Endodermal cell (in vitro differentiated cells): Measurements from ENCODE around the gene GNB1L. TPM values are rescaled to one million over a fixed set of nuclear protein-coding genes. Genes with fewer than 3 reads are reported as not detected.

Experiments used
- DNase-seq: peaks from one replicate; pipeline ENCODE4 v3.0.0-alpha.2; 2017
- H3K27ac ChIP-seq: 2 replicates; pipeline ENCODE4 v1.5.1; 2013; ENCODE audit warnings: mild to moderate bottlenecking, low read depth, low read length, moderate library complexity
- H3K27me3 ChIP-seq: 2 replicates; pipeline ENCODE4 v1.6.1; 2013; ENCODE audit warnings: mild to moderate bottlenecking, low read length, moderate library complexity; ENCODE audit not compliant: insufficient read depth, control insufficient read depth, poor library complexity, severe bottlenecking
- H3K36me3 ChIP-seq: 2 replicates; pipeline ENCODE4 v1.7.0; 2013; ENCODE audit warnings: mild to moderate bottlenecking, low read length, moderate library complexity; ENCODE audit not compliant: control insufficient read depth, insufficient read depth
- H3K4me1 ChIP-seq: one replicate; pipeline ENCODE4 v1.7.0; 2013; ENCODE audit warnings: low read length; ENCODE audit not compliant: control insufficient read depth, insufficient read depth
- H3K4me3 ChIP-seq: 2 replicates; pipeline ENCODE4 v1.5.1; 2013; ENCODE audit warnings: mild to moderate bottlenecking, low read length, moderate library complexity
- H3K9ac ChIP-seq: 2 replicates; pipeline ENCODE4 v1.6.1; 2013; ENCODE audit warnings: mild to moderate bottlenecking, low read length, moderate library complexity; ENCODE audit not compliant: poor library complexity, severe bottlenecking; ENCODE audit errors: extremely low read depth
- H3K9me3 ChIP-seq: 2 replicates; pipeline ENCODE4 v1.6.1; 2013; ENCODE audit warnings: mild to moderate bottlenecking, low read length, moderate library complexity; ENCODE audit not compliant: control insufficient read depth
- H3K27ac Mint-ChIP-seq: 2 replicates; pipeline ENCODE4 v1.8.0; 2020; ENCODE audit warnings: mixed read lengths
- H3K27me3 Mint-ChIP-seq: 2 replicates; pipeline ENCODE4 v1.8.0; 2021; ENCODE audit warnings: mild to moderate bottlenecking, mixed read lengths; ENCODE audit not compliant: insufficient read depth
- H3K36me3 Mint-ChIP-seq: 2 replicates; pipeline ENCODE4 v1.8.0; 2020; ENCODE audit warnings: low read depth, mixed read lengths
- H3K4me1 Mint-ChIP-seq: 2 replicates; pipeline ENCODE4 v1.8.0; 2020; ENCODE audit warnings: mixed read lengths
- H3K4me3 Mint-ChIP-seq: 2 replicates; pipeline ENCODE4 v1.8.0; 2020; ENCODE audit warnings: mild to moderate bottlenecking, moderate library complexity, mixed read lengths
- H3K9me3 Mint-ChIP-seq: 2 replicates; pipeline ENCODE4 v1.8.0; 2020; ENCODE audit warnings: mild to moderate bottlenecking, mixed read lengths
- WGBS, 2 experiments: methylation state at CpG; one replicate each; pipeline versions ENCODE4 v1.1.5 to v1.1.7; 2013; ENCODE audit warnings: missing lambda C conversion rate in 2 of 2, mixed read lengths in 1 of 2; ENCODE audit not compliant: insufficient coverage in 1 of 2, insufficient read length in 1 of 2; 5-methylcytosine and 5-hydroxymethylcytosine counted together
- total RNA-seq, 2 donors: library from RNA; stranded (reverse); fragmentation: NEBNext Ultra II Directional in 1 of 2; extraction: Animal tissue kit (Norgen Biotek cat#: 25700) in 1 of 2; gene quantifications; 2 replicates in 1 of 2; 3 replicates in 1 of 2; pipeline ENCODE4 v1.2.1, GENCODE V29; 2021
- TF ChIP-seq, protein P1 (sequence below): fragments of 200-600 bp; sonication (generic); conservative IDR thresholded peaks from 2 replicates; pipeline ENCODE4 v1.5.0; 2021; ENCODE audit warnings: antibody characterized with exemption, mild to moderate bottlenecking

GNB1L gene
- total RNA-seq, 2 donors from 2014 or later, result 9.5 to 12.2 TPM

DNA sequence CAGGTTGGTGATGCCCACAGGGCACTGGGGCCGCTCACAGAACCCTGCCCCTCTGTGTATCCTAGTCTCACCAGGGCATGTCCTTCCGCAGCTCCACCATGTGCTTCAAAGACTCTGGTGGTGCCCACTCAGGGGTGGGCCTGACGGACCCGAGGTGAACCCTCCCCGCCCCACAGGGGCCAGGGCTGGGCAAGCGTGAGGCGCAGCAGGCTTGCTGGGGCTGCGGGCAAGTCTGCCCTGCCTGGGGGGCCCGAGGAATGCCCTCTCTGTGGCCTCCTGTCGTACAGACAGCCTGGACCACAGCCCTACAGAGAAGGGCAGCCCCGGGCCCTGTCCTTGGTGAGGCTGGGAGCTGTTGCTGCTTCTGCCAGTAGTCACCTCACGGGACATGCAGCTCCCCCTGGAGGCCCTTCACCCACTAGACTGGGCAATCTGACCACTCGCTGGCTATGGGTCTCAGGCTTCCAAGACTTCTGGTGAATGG is 53.9 kb downstream of the GNB1L start:
- Mint-ChIP-seq H3K27ac (no peak overlapping the region), H3K36me3 (peaks cover 2% of the 10 kb centered on the region), H3K4me3 (no peak overlapping the region), H3K9me3 (no peaks in the 10 kb centered on the region), H3K27me3 (no peaks in the 10 kb centered on the region), H3K4me1 (no peaks in the 10 kb centered on the region)
- Histone ChIP-seq H3K4me3 (no peak overlapping the region), H3K27ac (no peak overlapping the region), H3K9me3 (no peaks in the 10 kb centered on the region), H3K36me3 (no peaks in the 10 kb centered on the region), H3K4me1 (no peaks in the 10 kb centered on the region), H3K9ac (no peak overlapping the region), H3K27me3 (no peaks in the 10 kb centered on the region)
- peak; percentile 82 for DNase-seq
- TF ChIP-seq, protein P1, sequence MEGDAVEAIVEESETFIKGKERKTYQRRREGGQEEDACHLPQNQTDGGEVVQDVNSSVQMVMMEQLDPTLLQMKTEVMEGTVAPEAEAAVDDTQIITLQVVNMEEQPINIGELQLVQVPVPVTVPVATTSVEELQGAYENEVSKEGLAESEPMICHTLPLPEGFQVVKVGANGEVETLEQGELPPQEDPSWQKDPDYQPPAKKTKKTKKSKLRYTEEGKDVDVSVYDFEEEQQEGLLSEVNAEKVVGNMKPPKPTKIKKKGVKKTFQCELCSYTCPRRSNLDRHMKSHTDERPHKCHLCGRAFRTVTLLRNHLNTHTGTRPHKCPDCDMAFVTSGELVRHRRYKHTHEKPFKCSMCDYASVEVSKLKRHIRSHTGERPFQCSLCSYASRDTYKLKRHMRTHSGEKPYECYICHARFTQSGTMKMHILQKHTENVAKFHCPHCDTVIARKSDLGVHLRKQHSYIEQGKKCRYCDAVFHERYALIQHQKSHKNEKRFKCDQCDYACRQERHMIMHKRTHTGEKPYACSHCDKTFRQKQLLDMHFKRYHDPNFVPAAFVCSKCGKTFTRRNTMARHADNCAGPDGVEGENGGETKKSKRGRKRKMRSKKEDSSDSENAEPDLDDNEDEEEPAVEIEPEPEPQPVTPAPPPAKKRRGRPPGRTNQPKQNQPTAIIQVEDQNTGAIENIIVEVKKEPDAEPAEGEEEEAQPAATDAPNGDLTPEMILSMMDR, result peak; percentile 75
- 85 to 92% methylated on average over 6 to 13 of the region's 13 CpGs for WGBS, 2 experiments

- no peak overlapping the region for H3K27ac ChIP-seq
- H3K4me3 ChIP-seq, result no peak overlapping the region
- H3K9ac ChIP-seq, result no peak overlapping the region
- H3K9me3 Mint-ChIP-seq, result no peaks in the 10 kb centered on the region
- no peaks in the 10 kb centered on the region for H3K4me1 Mint-ChIP-seq
- no peaks in the 10 kb centered on the region for H3K9me3 ChIP-seq
- H3K4me1 ChIP-seq, result no peaks in the 10 kb centered on the region
- no peaks in the 10 kb centered on the region for H3K36me3 ChIP-seq
- no peak overlapping the region for H3K27ac Mint-ChIP-seq
- peaks cover 2% of the 10 kb centered on the region for H3K36me3 Mint-ChIP-seq
- TF ChIP-seq, protein P1, result no peak
- WGBS, 2 experiments, result 94 to 100% methylated on average over 3 to 8 of the region's 8 CpGs
- no peak for DNase-seq
- H3K27me3 Mint-ChIP-seq, result no peaks in the 10 kb centered on the region
- H3K27me3 ChIP-seq, result no peaks in the 10 kb centered on the region
- no peak overlapping the region for H3K4me3 Mint-ChIP-seq
These were observed 54.4 kb downstream of the GNB1L start for GRCh38 chr22:19800306-19800705.

- H3K36me3 Mint-ChIP-seq, result peaks cover 2% of the 10 kb centered on the region
- 92 to 93% methylated on average over 18 to 35 of the region's 35 CpGs for WGBS, 2 experiments
- Histone ChIP-seq H3K27me3 (no peaks in the 10 kb centered on the region), H3K4me3 (no peak overlapping the region), H3K4me1 (no peaks in the 10 kb centered on the region), H3K27ac (no peak overlapping the region), H3K36me3 (no peaks in the 10 kb centered on the region), H3K9me3 (no peaks in the 10 kb centered on the region), H3K9ac (no peak overlapping the region)
- no peak overlapping the region for H3K27ac Mint-ChIP-seq
- H3K4me1 Mint-ChIP-seq, result no peaks in the 10 kb centered on the region
- H3K4me3 Mint-ChIP-seq, result no peak overlapping the region
- no peaks in the 10 kb centered on the region for H3K27me3 Mint-ChIP-seq
- DNase-seq, result no peak
- H3K9me3 Mint-ChIP-seq, result no peaks in the 10 kb centered on the region
- TF ChIP-seq, protein P1, result no peak
These were observed 55.1 kb downstream of the GNB1L start for GRCh38 chr22:19799322-19800190.
